ENCODE results near the gene ADCYAP1R1.

The ADCYAP1R1 gene

GRCh38 chr7:31106303-31107105 lies 54.4 kb downstream of the ADCYAP1R1 start:
- no peak for TF ChIP-seq POLR2A (IDR thresholded peaks at IDR 0.05; ENCODE audit: low read depth, low read length)
- DNase-seq (ENCODE audit: insufficient read length, low spot score) (no peak), FAIRE-seq (no peak)

- FAIRE-seq (no peak), DNase-seq (ENCODE audit: insufficient read length, low spot score) (no peak)
- no peak for TF ChIP-seq POLR2A (IDR thresholded peaks at IDR 0.05; ENCODE audit: low read depth, low read length)
Measured at GRCh38 chr7:31107106-31108090, 55.3 kb downstream of the ADCYAP1R1 start.

- DNase-seq (ENCODE audit: insufficient read length, low spot score): no peak
- no peak for TF ChIP-seq POLR2A (IDR thresholded peaks at IDR 0.05; ENCODE audit: low read depth, low read length)
- no peak for FAIRE-seq
Measured at GRCh38 chr7:31108097-31108657, 56.1 kb downstream of the ADCYAP1R1 start.

- no peak for FAIRE-seq
- no peak for TF ChIP-seq POLR2A (IDR thresholded peaks at IDR 0.05; ENCODE audit: low read depth, low read length)
- no peak for DNase-seq (ENCODE audit: insufficient read length, low spot score)
Measured at GRCh38 chr7:31109751-31110150, 57.6 kb downstream of the ADCYAP1R1 start.

- no peak for FAIRE-seq
- DNase-seq (ENCODE audit: insufficient read length, low spot score): no peak
- no peak for TF ChIP-seq POLR2A (IDR thresholded peaks at IDR 0.05; ENCODE audit: low read depth, low read length)
Measured at GRCh38 chr7:31110331-31111108, 58.4 kb downstream of the ADCYAP1R1 start.

GRCh38 chr7:31111109-31111451 lies 59.0 kb downstream of the ADCYAP1R1 start:
- no peak for TF ChIP-seq POLR2A (IDR thresholded peaks at IDR 0.05; ENCODE audit: low read depth, low read length)
- no peak for DNase-seq (ENCODE audit: insufficient read length, low spot score)

GRCh38 chr7:31113660-31114059 lies 61.6 kb downstream of the ADCYAP1R1 start:
- no peak for FAIRE-seq
- DNase-seq (ENCODE audit: insufficient read length, low spot score): no peak
- no peak for TF ChIP-seq POLR2A (IDR thresholded peaks at IDR 0.05; ENCODE audit: low read depth, low read length)

More at GRCh38 chr7:31111109-31111451, 59.0 kb downstream of the ADCYAP1R1 start:
- FAIRE-seq: no peak

- DNase-seq (ENCODE audit: insufficient read length, low spot score) (no peak), FAIRE-seq (no peak)
- no peak for TF ChIP-seq POLR2A (IDR thresholded peaks at IDR 0.05; ENCODE audit: low read depth, low read length)
Measured at GRCh38 chr7:31114593-31115343, 62.7 kb downstream of the ADCYAP1R1 start.

GRCh38 chr7:31116615-31117014 lies 64.5 kb downstream of the ADCYAP1R1 start:
- DNase-seq (ENCODE audit: insufficient read length, low spot score): no peak
- FAIRE-seq: no peak
- no peak for TF ChIP-seq POLR2A (IDR thresholded peaks at IDR 0.05; ENCODE audit: low read depth, low read length)

GRCh38 chr7:31119249-31119648 lies 67.1 kb downstream of the ADCYAP1R1 start:
- FAIRE-seq: no peak
- no peak for DNase-seq (ENCODE audit: insufficient read length, low spot score)
- TF ChIP-seq POLR2A (IDR thresholded peaks at IDR 0.05; ENCODE audit: low read depth, low read length): no peak

GRCh38 chr7:31120800-31121513 lies 68.8 kb downstream of the ADCYAP1R1 start:
- FAIRE-seq: no peak
- DNase-seq (ENCODE audit: insufficient read length, low spot score): no peak
- TF ChIP-seq POLR2A (IDR thresholded peaks at IDR 0.05; ENCODE audit: low read depth, low read length): no peak

GRCh38 chr7:31121601-31122000 lies 69.5 kb downstream of the ADCYAP1R1 start:
- no peak for FAIRE-seq
- DNase-seq (ENCODE audit: insufficient read length, low spot score): no peak
- no peak for TF ChIP-seq POLR2A (IDR thresholded peaks at IDR 0.05; ENCODE audit: low read depth, low read length)
